ENCODE results near the gene HTR3B. TPM values are rescaled to one million over a fixed set of nuclear protein-coding genes. Genes with fewer than 3 reads are reported as not detected.

The HTR3B gene
- total RNA-seq, 4 donors from 2014 or later, result not detected

DNA sequence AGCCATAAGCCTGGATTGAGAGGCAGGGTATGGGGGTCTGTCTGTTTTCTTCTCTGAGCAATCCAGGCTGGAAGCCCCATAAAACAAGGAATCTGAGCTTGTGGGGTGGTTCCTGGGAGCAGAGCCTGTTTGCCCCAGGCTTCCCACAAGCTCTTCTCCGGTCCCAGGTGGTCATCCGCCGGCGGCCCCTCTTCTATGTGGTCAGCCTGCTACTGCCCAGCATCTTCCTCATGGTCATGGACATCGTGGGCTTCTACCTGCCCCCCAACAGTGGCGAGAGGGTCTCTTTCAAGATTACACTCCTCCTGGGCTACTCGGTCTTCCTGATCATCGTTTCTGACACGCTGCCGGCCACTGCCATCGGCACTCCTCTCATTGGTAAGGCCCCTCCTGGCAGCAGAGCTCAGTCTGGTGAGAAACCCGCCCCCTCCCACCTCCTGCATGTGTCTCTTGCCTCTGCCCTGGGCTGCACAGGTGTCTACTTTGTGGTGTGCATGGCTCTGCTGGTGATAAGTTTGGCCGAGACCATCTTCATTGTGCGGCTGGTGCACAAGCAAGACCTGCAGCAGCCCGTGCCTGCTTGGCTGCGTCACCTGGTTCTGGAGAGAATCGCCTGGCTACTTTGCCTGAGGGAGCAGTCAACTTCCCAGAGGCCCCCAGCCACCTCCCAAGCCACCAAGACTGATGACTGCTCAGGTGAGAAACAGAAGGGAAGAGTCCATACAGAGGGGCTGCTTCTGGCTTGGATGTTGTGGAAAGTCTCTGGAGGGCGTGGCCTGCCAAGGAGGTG lies 82.0 kb downstream of the HTR3B start:
- WGBS, result 81% methylated on average over 17 of the region's 18 CpGs
- TF ChIP-seq CTCF (IDR thresholded peaks at IDR 0.05), result no peak
- no peak overlapping the region for H3K27ac ChIP-seq (replicated peaks in 1 of 4)
- intact Hi-C loops (cut with DNase I), result no loop called here
- no peaks in the 10 kb centered on the region for H3K9me3 ChIP-seq
- H3K36me3 ChIP-seq, result no peaks in the 10 kb centered on the region
- no peak overlapping the region for H3K4me3 ChIP-seq
- H3K27me3 ChIP-seq, result peaks cover 0 to 58% (median 1%) of the 10 kb centered on the region in 4 donors
- no peaks in the 10 kb centered on the region for H3K4me1 ChIP-seq
- DNase-seq (ENCODE audit: extremely low spot score), result no peak

GRCh38 chr11:113989381-113989780 lies 84.8 kb downstream of the HTR3B start:
- no peak for DNase-seq (ENCODE audit: extremely low spot score)
- intact Hi-C loops (cut with DNase I), result no loop called here
- H3K4me1 ChIP-seq, result no peaks in the 10 kb centered on the region
- H3K4me3 ChIP-seq, result no peak overlapping the region
- H3K9me3 ChIP-seq, result no peaks in the 10 kb centered on the region
- TF ChIP-seq EP300 (IDR thresholded peaks at IDR 0.05) (no peak), POLR2A (IDR thresholded peaks at IDR 0.05; ENCODE audit: low read depth) (no peak), POLR2AphosphoS5 (IDR thresholded peaks at IDR 0.05) (no peak), CTCF (IDR thresholded peaks at IDR 0.05) (no peak)
- H3K36me3 ChIP-seq, result no peaks in the 10 kb centered on the region
- WGBS, result 76% methylated on average over 14 of the region's 15 CpGs
- H3K27ac ChIP-seq (replicated peaks in 1 of 4), result no peak overlapping the region
- H3K27me3 ChIP-seq, result peaks cover 0 to 78% (median 5%) of the 10 kb centered on the region in 4 donors

DNA sequence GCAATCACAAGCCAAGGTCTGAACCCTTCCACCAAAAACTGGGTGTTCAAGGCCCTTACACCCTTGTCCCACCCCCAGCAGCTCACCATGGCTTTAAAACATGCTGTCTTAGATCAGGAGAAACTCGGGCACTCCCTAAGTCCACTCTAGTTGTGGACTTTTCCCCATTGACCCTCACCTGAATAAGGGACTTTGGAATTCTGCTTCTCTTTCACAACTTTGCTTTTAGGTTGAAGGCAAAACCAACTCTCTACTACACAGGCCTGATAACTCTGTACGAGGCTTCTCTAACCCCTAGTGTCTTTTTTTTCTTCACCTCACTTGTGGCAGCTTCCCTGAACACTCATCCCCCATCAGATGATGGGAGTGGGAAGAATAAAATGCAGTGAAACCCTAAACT lies 85.3 kb downstream of the HTR3B start:
- TF ChIP-seq CTCF (IDR thresholded peaks at IDR 0.05) (no peak), POLR2A (IDR thresholded peaks at IDR 0.05; ENCODE audit: low read depth) (no peak)
- no peak for DNase-seq (ENCODE audit: extremely low spot score)
- H3K27me3 ChIP-seq, result peaks cover 0 to 84% (median 5%) of the 10 kb centered on the region in 4 donors
- H3K36me3 ChIP-seq, result no peaks in the 10 kb centered on the region
- no peak overlapping the region for H3K4me3 ChIP-seq
- intact Hi-C loops (cut with DNase I), result loop anchor here (5.0 kb wide), 1 partner anchor 272 kb away; no protein-coding TSS in a partner anchor
- H3K4me1 ChIP-seq, result no peaks in the 10 kb centered on the region
- H3K27ac ChIP-seq (replicated peaks in 1 of 4), result no peak overlapping the region
- H3K9me3 ChIP-seq, result no peaks in the 10 kb centered on the region
- 74% methylated on average over 2 of the region's 2 CpGs for WGBS

GRCh38 chr11:113991170-113991569 lies 86.6 kb downstream of the HTR3B start:
- DNase-seq (ENCODE audit: extremely low spot score), result no peak
- no peaks in the 10 kb centered on the region for H3K9me3 ChIP-seq
- no peaks in the 10 kb centered on the region for H3K4me1 ChIP-seq
- no peak overlapping the region for H3K27ac ChIP-seq (replicated peaks in 1 of 4)
- intact Hi-C loops (cut with DNase I), result loop anchor here (5.0 kb wide), 1 partner anchor 271 kb away; no protein-coding TSS in a partner anchor
- H3K27me3 ChIP-seq, result peaks cover 0 to 86% (median 5%) of the 10 kb centered on the region in 4 donors
- H3K4me3 ChIP-seq, result no peak overlapping the region
- 4% methylated on average over 4 of the region's 4 CpGs for WGBS
- no peaks in the 10 kb centered on the region for H3K36me3 ChIP-seq
- TF ChIP-seq POLR2AphosphoS5 (IDR thresholded peaks at IDR 0.05), result no peak
- TF ChIP-seq CTCF (IDR thresholded peaks at IDR 0.05), result no peak
- TF ChIP-seq EP300 (IDR thresholded peaks at IDR 0.05), result no peak
- TF ChIP-seq POLR2A (IDR thresholded peaks at IDR 0.05; ENCODE audit: low read depth), result no peak
